ENCODE data around the gene RSPO1. TPM values are rescaled to one million over a fixed set of nuclear protein-coding genes. Genes with fewer than 3 reads are reported as not detected.

The RSPO1 gene
- total and polyA plus RNA-seq, 2 of the 4 experiments (the other 2 are of a cell fraction): not detected

DNA sequence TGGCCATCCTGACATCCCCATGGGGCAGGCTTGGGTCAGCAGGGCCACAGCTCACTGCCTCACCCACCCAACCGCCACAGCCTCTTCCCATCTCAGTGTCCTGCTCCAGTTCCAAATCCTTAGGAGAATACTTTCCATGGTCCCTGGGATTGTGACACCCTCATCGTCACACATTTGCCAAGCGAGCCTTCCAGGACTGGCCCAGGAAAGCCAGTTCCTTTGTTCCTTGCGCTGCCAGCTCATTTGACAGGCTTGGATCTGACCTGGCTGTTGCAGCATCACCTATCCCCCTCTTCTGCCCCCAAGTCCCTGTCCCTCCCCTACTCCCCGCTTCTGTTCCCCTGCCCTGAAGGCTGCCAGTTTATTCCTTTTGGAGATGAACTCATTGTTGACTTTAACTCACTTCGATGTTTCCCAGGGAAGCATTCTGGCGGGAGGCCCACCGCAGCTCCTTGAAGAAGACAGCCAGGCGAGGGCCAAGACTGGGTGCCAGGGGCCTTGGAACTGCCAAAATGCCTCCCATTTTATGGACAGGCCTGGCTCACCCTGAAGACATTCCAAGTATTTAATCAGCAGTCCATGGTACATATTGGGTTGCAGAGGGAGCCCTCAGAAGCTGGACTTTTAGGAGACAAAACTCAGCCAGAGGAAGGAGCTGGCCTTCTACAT, 28.8 kb downstream of the RSPO1 start:
- Histone ChIP-seq H4K20me1 (ENCODE audit: insufficient read depth, low read length) (no peaks in the 10 kb centered on the region), H2BK120ac (ENCODE audit: low read depth, low read length) (no peak overlapping the region), H4K8ac (ENCODE audit: low read depth in 2 of 2, low read length in 2 of 2) (no peak overlapping the region), H4K5ac (ENCODE audit: low read depth, low read length) (no peak overlapping the region), H2BK5ac (ENCODE audit: low read depth, low read length, poor library complexity, severe bottlenecking) (no peak overlapping the region), H3K27ac (ENCODE audit: insufficient read depth, low read length) (no peak overlapping the region), H2AFZ (replicated peaks; ENCODE audit: low read length, poor library complexity) (peak overlapping the region; percentile 55), H3K9ac (ENCODE audit: low read depth, low read length) (no peak overlapping the region), H2AK9ac (replicated peaks; ENCODE audit: low read depth, low read length, poor library complexity) (no peak overlapping the region), H3K9me3 (ENCODE audit: control insufficient read depth, insufficient read depth, low read length) (no peaks in the 10 kb centered on the region), H3K56ac (ENCODE audit: extremely low read depth, insufficient read depth, low read length) (no peak overlapping the region), H4K91ac (ENCODE audit: insufficient read depth, low read depth, low read length) (no peak overlapping the region), H3K79me1 (ENCODE audit: low read depth in 1 of 2, low read length in 2 of 2) (no peaks in the 10 kb centered on the region), H2BK15ac (ENCODE audit: low read depth, low read length) (no peak overlapping the region), H3K4me2 (ENCODE audit: low read depth, low read length) (peak overlapping the region; percentile 42; the same call in 1 of the 2 replicates), H3K23ac (ENCODE audit: low read depth, low read length) (no peak overlapping the region), H3K4ac (ENCODE audit: low read depth, low read length) (no peak overlapping the region), H3K27me3 (ENCODE audit: control insufficient read depth, insufficient read depth, low read length) (peaks cover 32% of the 10 kb centered on the region), H3K4me1 (ENCODE audit: control insufficient read depth, insufficient read depth, low read length) (peaks cover 3% of the 10 kb centered on the region; the same call in 1 of the 2 replicates), H3K9me1 (ENCODE audit: insufficient read depth, low read length) (no peaks in the 10 kb centered on the region), H3K18ac (ENCODE audit: low read depth, low read length) (no peak overlapping the region), H2AK5ac (ENCODE audit: low read depth, low read length) (no peak overlapping the region), H2BK20ac (ENCODE audit: low read depth, low read length) (no peak overlapping the region), H3K14ac (replicated peaks; ENCODE audit: low read depth, low read length) (no peak overlapping the region), H3K4me3 (ENCODE audit: insufficient read depth, low read depth, low read length) (no peak overlapping the region), H3K36me3 (ENCODE audit: control insufficient read depth, insufficient read depth, low read length) (no peaks in the 10 kb centered on the region)
- 68% methylated on average over 5 of the region's 9 CpGs; no CpG with 5 or more reads in 1 of the 2 experiments for WGBS, 2 experiments (ENCODE audit: extremely low coverage in 2 of 2, insufficient read length in 1 of 2)
- dilution Hi-C loops (cut with HindIII; ENCODE audit: low sequenced_read_pairs, unreplicated experiment): no loop called here
- ChIA-PET CTCF (interaction anchor here (0.7 to 1.5 kb wide), 3 partner anchors 10 to 76 kb away, joined by 3 to 5 read pairs (median 3); partner anchors contain the start of gene GNL2), POLR2A (ENCODE audit: unreplicated experiment) (no interaction called here)
- intact Hi-C loops (cut with micrococcal nuclease): loop anchor here (10.0 kb wide), 1 partner anchor 199 kb away; the partner anchor contains the start of genes C1orf122 and YRDC
- in situ Hi-C loops (cut with MboI; ENCODE audit: low sequenced_read_pairs): loop anchor here (5.0 to 25.0 kb wide), 2 partner anchors 66 to 1206 kb away; no protein-coding TSS in a partner anchor
- BruUV-seq (replicated peaks): no TSS peak
- no peak for TF ChIP-seq CEBPB (IDR thresholded peaks at IDR 0.05; ENCODE audit: low read depth, low read length)
- no peak for TF ChIP-seq POLR2A (IDR thresholded peaks at IDR 0.05; ENCODE audit: low read depth, low read length)
- TF ChIP-seq, protein P1, sequence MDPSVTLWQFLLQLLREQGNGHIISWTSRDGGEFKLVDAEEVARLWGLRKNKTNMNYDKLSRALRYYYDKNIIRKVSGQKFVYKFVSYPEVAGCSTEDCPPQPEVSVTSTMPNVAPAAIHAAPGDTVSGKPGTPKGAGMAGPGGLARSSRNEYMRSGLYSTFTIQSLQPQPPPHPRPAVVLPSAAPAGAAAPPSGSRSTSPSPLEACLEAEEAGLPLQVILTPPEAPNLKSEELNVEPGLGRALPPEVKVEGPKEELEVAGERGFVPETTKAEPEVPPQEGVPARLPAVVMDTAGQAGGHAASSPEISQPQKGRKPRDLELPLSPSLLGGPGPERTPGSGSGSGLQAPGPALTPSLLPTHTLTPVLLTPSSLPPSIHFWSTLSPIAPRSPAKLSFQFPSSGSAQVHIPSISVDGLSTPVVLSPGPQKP (IDR thresholded peaks at IDR 0.05; ENCODE audit: borderline replicate concordance, low read depth, low read length): no peak
- no peak for TF ChIP-seq BHLHE40 (IDR thresholded peaks at IDR 0.05; ENCODE audit: low read depth, low read length)
- TF ChIP-seq, protein P2, sequence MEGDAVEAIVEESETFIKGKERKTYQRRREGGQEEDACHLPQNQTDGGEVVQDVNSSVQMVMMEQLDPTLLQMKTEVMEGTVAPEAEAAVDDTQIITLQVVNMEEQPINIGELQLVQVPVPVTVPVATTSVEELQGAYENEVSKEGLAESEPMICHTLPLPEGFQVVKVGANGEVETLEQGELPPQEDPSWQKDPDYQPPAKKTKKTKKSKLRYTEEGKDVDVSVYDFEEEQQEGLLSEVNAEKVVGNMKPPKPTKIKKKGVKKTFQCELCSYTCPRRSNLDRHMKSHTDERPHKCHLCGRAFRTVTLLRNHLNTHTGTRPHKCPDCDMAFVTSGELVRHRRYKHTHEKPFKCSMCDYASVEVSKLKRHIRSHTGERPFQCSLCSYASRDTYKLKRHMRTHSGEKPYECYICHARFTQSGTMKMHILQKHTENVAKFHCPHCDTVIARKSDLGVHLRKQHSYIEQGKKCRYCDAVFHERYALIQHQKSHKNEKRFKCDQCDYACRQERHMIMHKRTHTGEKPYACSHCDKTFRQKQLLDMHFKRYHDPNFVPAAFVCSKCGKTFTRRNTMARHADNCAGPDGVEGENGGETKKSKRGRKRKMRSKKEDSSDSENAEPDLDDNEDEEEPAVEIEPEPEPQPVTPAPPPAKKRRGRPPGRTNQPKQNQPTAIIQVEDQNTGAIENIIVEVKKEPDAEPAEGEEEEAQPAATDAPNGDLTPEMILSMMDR (conservative IDR thresholded peaks at IDR 0.05; ENCODE audit: low read depth, low read length): no peak
- TF ChIP-seq MAFK (IDR thresholded peaks at IDR 0.05; ENCODE audit: low read depth, low read length): no peak
- no peak for TF ChIP-seq CHD1 (IDR thresholded peaks at IDR 0.05; ENCODE audit: low read depth, low read length)
- no peak for TF ChIP-seq MXI1 (IDR thresholded peaks at IDR 0.05; ENCODE audit: borderline replicate concordance, low read depth, low read length)
- peak; percentile 33 for ATAC-seq (ENCODE audit: low read depth)
- no peak for DNase-seq

Measured in IMR-90 (cell line).